GM10248 (cell line): ENCODE data around the gene CADPS2.

Experiments
- CTCF ChIA-PET: fragments of 300-600 bp; sonication (Branson Sonifier 250); formaldehyde crosslinking; extraction: SDS; loops from one replicate; lab custom pipeline; 2021; ENCODE audit warnings: antibody characterized with exemption; lab: Yijun Ruan, JAX
- POLR2A ChIA-PET: fragments of 350-650 bp; sonication (Branson Sonifier 250); formaldehyde crosslinking; extraction: SDS; loops from one replicate; lab custom pipeline; 2020; ENCODE audit warnings: antibody characterized with exemption; lab: Yijun Ruan, JAX
- DNase-seq: peaks from one replicate; pipeline ENCODE4 v3.0.0; 2012; ENCODE audit errors: extremely low spot score
- CTCF ChIP-seq: IDR thresholded peaks from 2 replicates; pipeline ENCODE4 v1.5.1; 2012; ENCODE audit warnings: mild to moderate bottlenecking, low read depth; ENCODE audit errors: extremely low read depth, missing control alignments, control extremely low read depth

Gene CADPS2

GRCh38 chr7:122743211-122743610, 143.0 kb downstream of the CADPS2 start:
- CTCF ChIA-PET, result interaction anchor here (1.0 kb wide), 1 partner anchor 40 kb away, joined by 3 read pairs; no protein-coding TSS in a partner anchor
- POLR2A ChIA-PET, result no interaction called here
- TF ChIP-seq CTCF, result no peak
- DNase-seq, result no peak

- no peak for DNase-seq
- ChIA-PET POLR2A (no interaction called here), CTCF (no interaction called here)
- TF ChIP-seq CTCF, result no peak
These were observed 147.3 kb downstream of the CADPS2 start for GRCh38 chr7:122738947-122739346.

GRCh38 chr7:122736183-122736582, 150.1 kb downstream of the CADPS2 start:
- DNase-seq, result no peak
- POLR2A ChIA-PET, result no interaction called here

GRCh38 chr7:122727759-122728158, 158.5 kb downstream of the CADPS2 start:
- ChIA-PET POLR2A (no interaction called here), CTCF (interaction anchor here (0.8 to 1.3 kb wide), 4 partner anchors 9 to 58 kb away, joined by 3 to 4 read pairs (median 3); no protein-coding TSS in a partner anchor)
- no peak for TF ChIP-seq CTCF
- DNase-seq, result no peak

More at GRCh38 chr7:122736183-122736582, 150.1 kb downstream of the CADPS2 start:
- CTCF ChIA-PET, result interaction anchor here (1.1 to 2.1 kb wide), 4 partner anchors 10 to 19 kb away, joined by 3 to 11 read pairs (median 4); no protein-coding TSS in a partner anchor
- no peak for TF ChIP-seq CTCF

GRCh38 chr7:122727354-122727753, 158.9 kb downstream of the CADPS2 start:
- CTCF ChIA-PET, result interaction anchor here (0.8 to 1.0 kb wide), 2 partner anchors 10 to 11 kb away, joined by 3 to 4 read pairs; no protein-coding TSS in a partner anchor
- POLR2A ChIA-PET, result no interaction called here
- no peak for TF ChIP-seq CTCF
- no peak for DNase-seq

GRCh38 chr7:122726881-122727280, 159.4 kb downstream of the CADPS2 start:
- no peak for DNase-seq
- CTCF ChIA-PET, result interaction anchor here (0.8 kb wide), 1 partner anchor 10 kb away, joined by 3 read pairs; no protein-coding TSS in a partner anchor
- POLR2A ChIA-PET, result no interaction called here
- TF ChIP-seq CTCF, result no peak
